Muscle of back (tissue), 11 donors: Measurements from ENCODE around the gene ETFB. TPM values are rescaled to one million over a fixed set of nuclear protein-coding genes. Genes with fewer than 3 reads are reported as not detected.
A peak's percentile ranks its signal among the peaks of the same experiment; 100 is the strongest.

Source experiments
- DNase-seq, 3 donors: peaks; one replicate each; pipeline versions ENCODE4 v3.0.0 to v3.0.0-alpha.2; 2013
- polyA plus RNA-seq, 10 donors: library from polyadenylated mRNA; unstranded; fragments of 120-200 nt; gene quantifications; one replicate each; pipeline ENCODE4 v1.2.1, GENCODE V29; 2013; ENCODE audit not compliant: insufficient read length in 10 of 10

Gene ETFB
- polyA plus RNA-seq, 10 donors, result 33.9 to 55.1 (median 42.4) TPM

- no peak for DNase-seq
Measured at GRCh38 chr19:51354103-51354741, 12.0 kb downstream of the ETFB start.

GRCh38 chr19:51352783-51353360 is 13.3 kb downstream of the ETFB start:
- DNase-seq, result no peak

- no peak for DNase-seq
Measured at GRCh38 chr19:51351266-51351990, 14.8 kb downstream of the ETFB start.

- no peak for DNase-seq
Measured at GRCh38 chr19:51347209-51347928, 18.8 kb downstream of the ETFB start.

GRCh38 chr19:51346742-51347141 is 19.4 kb downstream of the ETFB start:
- DNase-seq, result no peak

- no peak for DNase-seq
Measured at GRCh38 chr19:51345076-51345620, 21.0 kb downstream of the ETFB start.

GRCh38 chr19:51342631-51343569 is 23.3 kb downstream of the ETFB start:
- DNase-seq, result no peak

GRCh38 chr19:51341976-51342580 is 24.1 kb downstream of the ETFB start, which contains the start of gene VSIG10L:
TSS of gene VSIG10L (minus strand) at chr19:51342139. CDS start at chr19:51342124, 15 bp downstream.
- no peak for DNase-seq

GRCh38 chr19:51341066-51341465 is 25.1 kb downstream of the ETFB start:
- DNase-seq, result no peak

GRCh38 chr19:51339687-51340656 is 26.2 kb downstream of the ETFB start:
- DNase-seq, result peak; percentile 83 to 94 (median 91)

GRCh38 chr19:51339313-51339686 is 26.9 kb downstream of the ETFB start:
- DNase-seq, result no peak

GRCh38 chr19:51338563-51339312 is 27.4 kb downstream of the ETFB start:
- peak; percentile 47 to 94 (median 73) for DNase-seq

GRCh38 chr19:51337861-51338562 is 28.2 kb downstream of the ETFB start:
- DNase-seq, result no peak

GRCh38 chr19:51337141-51337860 is 28.9 kb downstream of the ETFB start:
- DNase-seq, result no peak

GRCh38 chr19:51333836-51334460 is 32.2 kb downstream of the ETFB start:
- no peak for DNase-seq

- no peak for DNase-seq
Measured at GRCh38 chr19:51331716-51332115, 34.5 kb downstream of the ETFB start.

GRCh38 chr19:51331193-51331592 is 35.0 kb downstream of the ETFB start:
- no peak for DNase-seq
